NCI-H187 treated with DMSO at 0.1 percent for 48 hours (cell line): Measurements from ENCODE around the gene ARHGAP33.
"Not testable (repeated sequence)": the region's sequence is repeated elsewhere in the genome, so short reads cannot be mapped to it uniquely, and the experiment has no call there.

Experiments
- DNase-seq: peaks from one replicate; lab custom pipeline; 2025; lab: John Stamatoyannopoulos, UW

Gene ARHGAP33

GRCh38 chr19:35833972-35834371 is 58.6 kb downstream of the ARHGAP33 start:
- DNase-seq = no peak

- DNase-seq = not testable (repeated sequence)
Measured at GRCh38 chr19:35836096-35836495, 60.7 kb downstream of the ARHGAP33 start.
